ENCODE measurements around the gene RPL27. TPM values are rescaled to one million over a fixed set of nuclear protein-coding genes. Genes with fewer than 3 reads are reported as not detected.

The RPL27 gene
- total and polyA plus RNA-seq, 2 of the 13 experiments (the other 11 are each of a cell fraction or from before 2014, with no cell fraction given) = 1,585 to 5,840 TPM

DNA sequence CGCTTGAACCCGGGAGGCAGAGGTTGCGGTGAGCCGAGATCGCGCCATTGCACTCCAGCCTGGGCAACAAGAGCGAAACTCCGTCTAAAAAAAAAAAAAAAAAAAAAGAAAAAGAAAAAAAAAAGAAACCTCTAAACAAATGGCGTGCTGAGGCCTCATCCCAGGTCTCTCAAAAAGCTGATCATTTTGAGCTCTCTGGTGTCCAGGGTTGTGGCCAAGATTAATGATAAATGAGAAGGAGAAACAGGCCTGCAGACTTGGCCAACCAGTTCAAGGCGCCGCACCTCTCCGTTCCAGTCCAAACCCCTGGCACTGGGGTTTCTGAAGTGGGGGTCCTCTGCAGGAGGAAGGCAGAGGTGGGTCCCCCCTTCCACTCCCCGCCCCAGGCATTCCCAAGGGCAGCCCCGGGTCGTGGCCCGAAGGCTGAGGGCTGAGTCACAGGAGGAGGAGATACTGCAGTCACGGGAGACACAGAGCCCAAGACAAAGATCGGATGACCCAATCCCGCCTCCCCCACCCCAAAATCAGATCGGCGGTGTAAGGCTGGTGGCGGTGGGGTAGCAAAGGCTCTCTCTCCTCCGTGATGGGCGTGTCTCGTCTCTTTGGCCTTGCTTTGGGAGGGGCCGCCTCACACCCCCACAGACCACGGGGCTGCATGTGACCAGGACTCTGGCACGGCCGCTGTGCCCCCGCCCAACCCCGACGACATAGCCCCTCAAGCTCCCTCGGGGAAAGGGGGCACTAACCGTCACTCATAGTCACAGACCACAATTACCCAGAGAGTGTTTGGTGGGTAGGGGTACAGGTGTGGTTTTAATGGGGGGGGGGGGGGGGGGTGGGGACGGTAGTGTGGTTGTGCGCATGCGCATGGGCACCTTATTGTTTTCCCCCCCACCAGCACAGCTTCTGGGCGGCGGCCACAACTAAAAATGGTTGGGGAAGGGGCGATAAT lies 22.8 kb downstream of the RPL27 start (continued):
- TF ChIP-seq, protein P1, sequence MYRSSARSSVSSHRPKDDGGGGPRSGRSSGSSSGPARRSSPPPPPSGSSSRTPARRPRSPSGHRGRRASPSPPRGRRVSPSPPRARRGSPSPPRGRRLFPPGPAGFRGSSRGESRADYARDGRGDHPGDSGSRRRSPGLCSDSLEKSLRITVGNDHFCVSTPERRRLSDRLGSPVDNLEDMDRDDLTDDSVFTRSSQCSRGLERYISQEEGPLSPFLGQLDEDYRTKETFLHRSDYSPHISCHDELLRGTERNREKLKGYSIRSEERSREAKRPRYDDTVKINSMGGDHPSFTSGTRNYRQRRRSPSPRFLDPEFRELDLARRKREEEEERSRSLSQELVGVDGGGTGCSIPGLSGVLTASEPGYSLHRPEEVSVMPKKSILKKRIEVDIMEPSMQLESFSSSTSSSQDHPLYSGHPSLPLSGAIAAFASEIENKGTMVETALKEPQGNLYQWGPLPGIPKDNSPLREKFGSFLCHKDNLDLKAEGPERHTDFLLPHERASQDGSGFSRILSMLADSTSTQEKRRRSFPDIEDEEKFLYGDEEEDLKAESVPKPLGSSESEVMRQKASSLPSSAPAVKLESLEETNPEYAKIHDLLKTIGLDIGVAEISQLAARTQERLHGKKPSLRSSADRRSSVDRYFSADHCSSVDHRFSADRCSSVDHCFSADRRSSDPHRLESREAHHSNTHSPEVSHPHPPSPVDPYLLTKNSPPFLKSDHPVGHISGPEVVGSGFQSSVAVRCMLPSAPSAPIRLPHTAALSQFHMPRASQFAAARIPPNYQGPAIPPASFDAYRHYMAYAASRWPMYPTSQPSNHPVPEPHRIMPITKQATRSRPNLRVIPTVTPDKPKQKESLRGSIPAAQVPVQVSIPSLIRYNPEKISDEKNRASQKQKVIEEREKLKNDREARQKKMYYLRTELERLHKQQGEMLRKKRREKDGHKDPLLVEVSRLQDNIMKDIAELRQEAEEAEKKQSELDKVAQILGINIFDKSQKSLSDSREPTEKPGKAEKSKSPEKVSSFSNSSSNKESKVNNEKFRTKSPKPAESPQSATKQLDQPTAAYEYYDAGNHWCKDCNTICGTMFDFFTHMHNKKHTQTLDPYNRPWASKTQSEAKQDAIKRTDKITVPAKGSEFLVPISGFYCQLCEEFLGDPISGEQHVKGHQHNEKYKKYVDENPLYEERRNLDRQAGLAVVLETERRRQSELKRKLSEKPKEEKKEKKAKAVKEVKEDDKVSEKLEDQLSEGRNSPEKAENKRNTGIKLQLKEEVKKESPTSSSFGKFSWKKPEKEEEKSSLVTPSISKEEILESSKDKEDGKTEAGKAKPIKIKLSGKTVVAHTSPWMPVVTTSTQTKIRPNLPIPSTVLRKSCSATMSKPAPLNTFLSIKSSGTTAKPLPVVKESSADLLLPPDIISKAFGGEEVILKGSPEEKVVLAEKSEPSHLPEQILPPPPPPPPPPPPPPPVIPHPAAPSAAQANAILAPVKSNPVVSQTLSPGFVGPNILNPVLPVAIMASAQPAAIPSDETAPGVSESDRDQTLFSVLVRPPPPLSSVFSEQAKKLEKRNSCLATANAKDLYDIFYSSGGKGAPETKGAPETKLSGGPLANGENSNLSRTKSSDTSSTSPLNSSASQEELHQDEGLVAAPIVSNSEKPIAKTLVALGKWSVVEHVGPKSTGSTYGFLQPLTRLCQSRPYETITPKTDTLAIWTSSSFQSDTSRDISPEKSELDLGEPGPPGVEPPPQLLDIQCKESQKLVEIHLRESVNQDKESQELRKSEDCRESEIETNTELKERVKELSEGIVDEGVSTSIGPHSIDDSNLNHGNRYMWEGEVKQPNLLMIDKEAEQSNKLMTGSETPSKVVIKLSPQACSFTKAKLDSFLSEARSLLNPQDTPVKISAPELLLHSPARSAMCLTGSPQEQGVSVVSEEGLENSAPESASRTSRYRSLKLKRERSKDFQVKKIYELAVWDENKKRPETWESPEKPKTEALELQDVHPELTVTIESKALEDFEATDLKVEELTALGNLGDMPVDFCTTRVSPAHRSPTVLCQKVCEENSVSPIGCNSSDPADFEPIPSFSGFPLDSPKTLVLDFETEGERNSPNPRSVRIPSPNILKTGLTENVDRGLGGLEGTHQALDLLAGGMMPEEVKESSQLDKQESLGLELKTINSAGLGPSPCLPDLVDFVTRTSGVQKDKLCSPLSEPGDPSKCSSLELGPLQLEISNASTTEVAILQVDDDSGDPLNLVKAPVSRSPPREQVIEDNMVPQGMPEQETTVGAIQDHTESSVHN (CRISPR knock-in tag; IDR thresholded peaks at IDR 0.05) = no peak
- no peak for TF ChIP-seq ZNF446 (CRISPR knock-in tag; IDR thresholded peaks at IDR 0.05)
- TF ChIP-seq ZNF562 (CRISPR knock-in tag; IDR thresholded peaks at IDR 0.05; ENCODE audit: borderline replicate concordance) = no peak
- TF ChIP-seq, protein P2, sequence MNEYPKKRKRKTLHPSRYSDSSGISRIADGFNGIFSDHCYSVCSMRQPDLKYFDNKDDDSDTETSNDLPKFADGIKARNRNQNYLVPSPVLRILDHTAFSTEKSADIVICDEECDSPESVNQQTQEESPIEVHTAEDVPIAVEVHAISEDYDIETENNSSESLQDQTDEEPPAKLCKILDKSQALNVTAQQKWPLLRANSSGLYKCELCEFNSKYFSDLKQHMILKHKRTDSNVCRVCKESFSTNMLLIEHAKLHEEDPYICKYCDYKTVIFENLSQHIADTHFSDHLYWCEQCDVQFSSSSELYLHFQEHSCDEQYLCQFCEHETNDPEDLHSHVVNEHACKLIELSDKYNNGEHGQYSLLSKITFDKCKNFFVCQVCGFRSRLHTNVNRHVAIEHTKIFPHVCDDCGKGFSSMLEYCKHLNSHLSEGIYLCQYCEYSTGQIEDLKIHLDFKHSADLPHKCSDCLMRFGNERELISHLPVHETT (CRISPR knock-in tag; conservative IDR thresholded peaks at IDR 0.05) = no peak
- TF ChIP-seq, protein P3, sequence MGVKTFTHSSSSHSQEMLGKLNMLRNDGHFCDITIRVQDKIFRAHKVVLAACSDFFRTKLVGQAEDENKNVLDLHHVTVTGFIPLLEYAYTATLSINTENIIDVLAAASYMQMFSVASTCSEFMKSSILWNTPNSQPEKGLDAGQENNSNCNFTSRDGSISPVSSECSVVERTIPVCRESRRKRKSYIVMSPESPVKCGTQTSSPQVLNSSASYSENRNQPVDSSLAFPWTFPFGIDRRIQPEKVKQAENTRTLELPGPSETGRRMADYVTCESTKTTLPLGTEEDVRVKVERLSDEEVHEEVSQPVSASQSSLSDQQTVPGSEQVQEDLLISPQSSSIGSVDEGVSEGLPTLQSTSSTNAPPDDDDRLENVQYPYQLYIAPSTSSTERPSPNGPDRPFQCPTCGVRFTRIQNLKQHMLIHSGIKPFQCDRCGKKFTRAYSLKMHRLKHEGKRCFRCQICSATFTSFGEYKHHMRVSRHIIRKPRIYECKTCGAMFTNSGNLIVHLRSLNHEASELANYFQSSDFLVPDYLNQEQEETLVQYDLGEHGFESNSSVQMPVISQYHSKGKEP (CRISPR knock-in tag; IDR thresholded peaks at IDR 0.05) = no peak
- no peak for TF ChIP-seq KLF12 (CRISPR knock-in tag; IDR thresholded peaks at IDR 0.05; ENCODE audit: borderline replicate concordance)
- TF ChIP-seq, protein P4, sequence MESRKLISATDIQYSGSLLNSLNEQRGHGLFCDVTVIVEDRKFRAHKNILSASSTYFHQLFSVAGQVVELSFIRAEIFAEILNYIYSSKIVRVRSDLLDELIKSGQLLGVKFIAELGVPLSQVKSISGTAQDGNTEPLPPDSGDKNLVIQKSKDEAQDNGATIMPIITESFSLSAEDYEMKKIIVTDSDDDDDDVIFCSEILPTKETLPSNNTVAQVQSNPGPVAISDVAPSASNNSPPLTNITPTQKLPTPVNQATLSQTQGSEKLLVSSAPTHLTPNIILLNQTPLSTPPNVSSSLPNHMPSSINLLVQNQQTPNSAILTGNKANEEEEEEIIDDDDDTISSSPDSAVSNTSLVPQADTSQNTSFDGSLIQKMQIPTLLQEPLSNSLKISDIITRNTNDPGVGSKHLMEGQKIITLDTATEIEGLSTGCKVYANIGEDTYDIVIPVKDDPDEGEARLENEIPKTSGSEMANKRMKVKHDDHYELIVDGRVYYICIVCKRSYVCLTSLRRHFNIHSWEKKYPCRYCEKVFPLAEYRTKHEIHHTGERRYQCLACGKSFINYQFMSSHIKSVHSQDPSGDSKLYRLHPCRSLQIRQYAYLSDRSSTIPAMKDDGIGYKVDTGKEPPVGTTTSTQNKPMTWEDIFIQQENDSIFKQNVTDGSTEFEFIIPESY (CRISPR knock-in tag; IDR thresholded peaks at IDR 0.05) = no peak; the same call in 1 of the 2 replicates
- no peak for TF ChIP-seq FOXK2 (IDR thresholded peaks at IDR 0.05)
- TF ChIP-seq ZKSCAN5 (CRISPR knock-in tag; IDR thresholded peaks at IDR 0.05) = no peak
- TF ChIP-seq FOXA3 (CRISPR knock-in tag; IDR thresholded peaks at IDR 0.05) = peak; percentile 24; the same call in 1 of the 2 replicates
- no peak for TF ChIP-seq THAP11 (CRISPR knock-in tag; IDR thresholded peaks at IDR 0.05)
- 0 out of 2 replicates have a peak, but pooled peaks have one; percentile 26 for TF ChIP-seq RXRB (CRISPR knock-in tag; IDR thresholded peaks at IDR 0.05; ENCODE audit: borderline replicate concordance)
- no peak for TF ChIP-seq ZNF891 (CRISPR knock-in tag; IDR thresholded peaks at IDR 0.05)
- TF ChIP-seq ZNF678 (CRISPR knock-in tag; IDR thresholded peaks at IDR 0.05) = no peak
- TF ChIP-seq POLR2AphosphoS2 (IDR thresholded peaks at IDR 0.05; ENCODE audit: low read depth, low read length) = no peak
- TF ChIP-seq PAWR (CRISPR knock-in tag; IDR thresholded peaks at IDR 0.05; ENCODE audit: borderline replicate concordance) = no peak

Measured in HepG2 (cell line).